ENCODE measurements around the gene DCAF15. TPM values are rescaled to one million over a fixed set of nuclear protein-coding genes. Genes with fewer than 3 reads are reported as not detected.

DCAF15 gene
- total RNA-seq, 3 donors from 2014 or later (not counting 1 experiment from before 2014, with no cell fraction given) = 121 to 149 (median 124) TPM

- no peak overlapping the region for H3K4me3 ChIP-seq (ENCODE audit: low read length)
- peaks cover 11% of the 10 kb centered on the region for H3K4me1 ChIP-seq (ENCODE audit: control insufficient read depth, insufficient read depth, low read length)
- H3K9me3 ChIP-seq (ENCODE audit: control insufficient read depth, insufficient read depth, low read length) = no peaks in the 10 kb centered on the region
- no peaks in the 10 kb centered on the region for H3K36me3 ChIP-seq (ENCODE audit: control insufficient read depth, insufficient read depth, low read length)
- DNase-seq (no peak), ATAC-seq (no peak)
- no peak overlapping the region for H3K27ac ChIP-seq (ENCODE audit: low read length)
- H3K27me3 Mint-ChIP-seq (ENCODE audit: low read depth in 2 of 2) = peaks cover 0 to 16% of the 10 kb centered on the region in 2 donors
- H3K9me3 Mint-ChIP-seq = no peaks in the 10 kb centered on the region
- TF ChIP-seq, protein P1, sequence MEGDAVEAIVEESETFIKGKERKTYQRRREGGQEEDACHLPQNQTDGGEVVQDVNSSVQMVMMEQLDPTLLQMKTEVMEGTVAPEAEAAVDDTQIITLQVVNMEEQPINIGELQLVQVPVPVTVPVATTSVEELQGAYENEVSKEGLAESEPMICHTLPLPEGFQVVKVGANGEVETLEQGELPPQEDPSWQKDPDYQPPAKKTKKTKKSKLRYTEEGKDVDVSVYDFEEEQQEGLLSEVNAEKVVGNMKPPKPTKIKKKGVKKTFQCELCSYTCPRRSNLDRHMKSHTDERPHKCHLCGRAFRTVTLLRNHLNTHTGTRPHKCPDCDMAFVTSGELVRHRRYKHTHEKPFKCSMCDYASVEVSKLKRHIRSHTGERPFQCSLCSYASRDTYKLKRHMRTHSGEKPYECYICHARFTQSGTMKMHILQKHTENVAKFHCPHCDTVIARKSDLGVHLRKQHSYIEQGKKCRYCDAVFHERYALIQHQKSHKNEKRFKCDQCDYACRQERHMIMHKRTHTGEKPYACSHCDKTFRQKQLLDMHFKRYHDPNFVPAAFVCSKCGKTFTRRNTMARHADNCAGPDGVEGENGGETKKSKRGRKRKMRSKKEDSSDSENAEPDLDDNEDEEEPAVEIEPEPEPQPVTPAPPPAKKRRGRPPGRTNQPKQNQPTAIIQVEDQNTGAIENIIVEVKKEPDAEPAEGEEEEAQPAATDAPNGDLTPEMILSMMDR (IDR thresholded peaks at IDR 0.05) = no peak
- H3K27ac Mint-ChIP-seq = no peak overlapping the region
- H3K27me3 ChIP-seq (ENCODE audit: control insufficient read depth, insufficient read depth, low read length) = peaks cover 9% of the 10 kb centered on the region
- H3K4me1 Mint-ChIP-seq = peaks cover 0 to 6% of the 10 kb centered on the region in 2 donors
- no peak overlapping the region for H3K4me3 Mint-ChIP-seq
- H3K36me3 Mint-ChIP-seq = no peaks in the 10 kb centered on the region
- intact Hi-C loops (cut with micrococcal nuclease) = no loop called here
- WGBS (ENCODE audit: insufficient coverage) = 28% methylated on average over 29 of the region's 29 CpGs
These were observed 14.6 kb upstream of the DCAF15 start for GRCh38 chr19:13937479-13938300.

DNA sequence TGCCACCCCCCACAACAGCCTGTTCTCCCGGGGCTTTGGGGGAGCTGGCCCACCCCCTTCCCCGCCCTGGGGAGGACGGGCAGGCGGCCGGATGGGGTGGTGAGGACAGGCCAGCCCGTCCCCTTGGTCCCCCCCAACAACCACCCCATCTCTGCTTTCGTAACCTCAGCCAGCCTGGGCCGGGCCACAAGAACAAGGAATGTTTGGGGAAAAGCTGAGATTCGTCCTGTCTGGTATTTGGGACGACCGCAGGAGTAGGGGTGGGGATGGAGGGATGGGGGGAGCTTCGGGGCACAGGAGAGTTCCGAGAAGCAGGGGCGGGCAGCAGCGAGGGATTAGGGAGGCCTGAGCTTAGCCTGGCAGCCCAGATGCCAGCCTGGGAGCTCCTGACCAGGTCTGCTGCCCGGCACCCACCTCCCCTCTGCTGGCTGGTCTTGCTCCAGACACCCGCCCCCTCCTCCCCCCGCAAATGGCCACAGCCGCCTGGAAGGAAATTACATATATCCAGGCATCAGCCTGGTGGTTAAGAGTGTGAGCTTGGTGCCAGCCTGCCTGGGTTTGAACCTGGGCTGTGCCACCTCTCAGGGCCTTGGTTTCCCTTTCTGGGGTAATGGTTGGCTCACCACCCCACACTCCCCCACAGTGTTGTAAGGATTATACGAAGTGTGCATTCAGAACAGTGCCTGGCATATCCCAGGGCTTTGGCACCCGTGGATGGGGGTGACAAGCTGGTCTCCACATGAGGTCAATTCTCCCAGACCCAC is 13.8 kb upstream of the DCAF15 start, which contains the start of gene PODNL1:
Gene PODNL1 (minus strand): TSS at position 117 of the 764 bp plus-strand sequence. CDS start 236 bp downstream, outside the sequence.
- H3K27me3 ChIP-seq (ENCODE audit: control insufficient read depth, insufficient read depth, low read length) = peaks cover 9% of the 10 kb centered on the region
- no peaks in the 10 kb centered on the region for H3K36me3 ChIP-seq (ENCODE audit: control insufficient read depth, insufficient read depth, low read length)
- no peak within 1 kb of the TSS for H3K27ac Mint-ChIP-seq
- H3K9me3 Mint-ChIP-seq = no peaks in the 10 kb centered on the region
- TF ChIP-seq, protein P1 (IDR thresholded peaks at IDR 0.05) = no peak
- H3K4me1 ChIP-seq (ENCODE audit: control insufficient read depth, insufficient read depth, low read length) = peaks cover 11% of the 10 kb centered on the region
- no peaks in the 10 kb centered on the region for H3K36me3 Mint-ChIP-seq
- H3K4me3 ChIP-seq (ENCODE audit: low read length) = no peak within 1 kb of the TSS
- intact Hi-C loops (cut with micrococcal nuclease) = no loop called here
- no peak for DNase-seq
- peaks cover 0 to 6% of the 10 kb centered on the region in 2 donors for H3K4me1 Mint-ChIP-seq
- no peak within 1 kb of the TSS for H3K4me3 Mint-ChIP-seq
- H3K9me3 ChIP-seq (ENCODE audit: control insufficient read depth, insufficient read depth, low read length) = no peaks in the 10 kb centered on the region
- no peak within 1 kb of the TSS for H3K27ac ChIP-seq (ENCODE audit: low read length)
- peaks cover 0 to 13% of the 10 kb centered on the region in 2 donors for H3K27me3 Mint-ChIP-seq (ENCODE audit: low read depth in 2 of 2)
- peak in 2 of 3 donors; percentile 24 to 73 for ATAC-seq
- 19% methylated on average over 16 of the region's 21 CpGs for WGBS (ENCODE audit: insufficient coverage)

- peaks cover 0 to 4% of the 10 kb centered on the region in 2 donors for H3K27me3 Mint-ChIP-seq (ENCODE audit: low read depth in 2 of 2)
- no peaks in the 10 kb centered on the region for H3K9me3 Mint-ChIP-seq
- H3K27ac Mint-ChIP-seq = no peak overlapping the region
- peaks cover 11% of the 10 kb centered on the region for H3K4me1 ChIP-seq (ENCODE audit: control insufficient read depth, insufficient read depth, low read length)
- no peaks in the 10 kb centered on the region for H3K4me1 Mint-ChIP-seq
- H3K36me3 ChIP-seq (ENCODE audit: control insufficient read depth, insufficient read depth, low read length) = no peaks in the 10 kb centered on the region
- H3K4me3 ChIP-seq (ENCODE audit: low read length) = no peak overlapping the region
- ATAC-seq (no peak), DNase-seq (no peak)
- intact Hi-C loops (cut with micrococcal nuclease) = no loop called here
- no peaks in the 10 kb centered on the region for H3K36me3 Mint-ChIP-seq
- H3K27ac ChIP-seq (ENCODE audit: low read length) = no peak overlapping the region
- H3K27me3 ChIP-seq (ENCODE audit: control insufficient read depth, insufficient read depth, low read length) = peaks cover 9% of the 10 kb centered on the region
- no peak overlapping the region for H3K4me3 Mint-ChIP-seq
- 100% methylated on average over 1 of the region's 1 CpG for WGBS (ENCODE audit: insufficient coverage)
- TF ChIP-seq, protein P1 (IDR thresholded peaks at IDR 0.05) = no peak
- H3K9me3 ChIP-seq (ENCODE audit: control insufficient read depth, insufficient read depth, low read length) = no peaks in the 10 kb centered on the region
These were observed 10.2 kb upstream of the DCAF15 start for GRCh38 chr19:13942023-13942684.
